ENCODE data around the gene EDIL3.
"Not testable (repeated sequence)": the region's sequence is repeated elsewhere in the genome, so short reads cannot be mapped to it uniquely, and the experiment has no call there.

DNA sequence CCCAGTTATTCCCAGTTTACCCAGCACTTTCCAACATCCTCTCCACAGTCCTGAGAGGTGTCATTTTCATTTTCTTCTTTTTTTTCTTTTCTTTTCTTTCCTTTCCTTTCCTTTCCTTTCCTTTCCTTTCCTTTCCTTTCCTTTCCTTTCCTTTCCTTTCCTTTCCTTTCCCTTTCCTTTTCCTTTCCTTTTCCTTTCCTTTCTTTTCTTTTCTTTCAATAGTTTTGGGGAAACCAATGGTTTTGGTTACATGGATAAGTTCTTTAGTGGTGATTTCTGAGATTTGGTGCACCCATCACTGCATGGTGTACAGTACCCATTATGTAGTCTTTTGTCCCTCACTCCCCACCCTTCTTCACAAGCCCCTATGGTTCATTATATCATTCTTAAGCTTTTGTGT lies 224.0 kb downstream of the EDIL3 start:
- not testable (repeated sequence) for TF ChIP-seq CHD2 (IDR thresholded peaks at IDR 0.05; ENCODE audit: low read depth, low read length); TCF7 (IDR thresholded peaks at IDR 0.05; ENCODE audit: low read depth); MAFK (conservative IDR thresholded peaks at IDR 0.05 in 1 of 2, IDR thresholded peaks at IDR 0.05 in 1 of 2; ENCODE audit: low read length in 2 of 2); ZZZ3 (CRISPR knock-in tag; IDR thresholded peaks at IDR 0.05; ENCODE audit: borderline replicate concordance); MTF2 (CRISPR knock-in tag; IDR thresholded peaks at IDR 0.05; ENCODE audit: borderline replicate concordance)
- TF ChIP-seq, protein P1, sequence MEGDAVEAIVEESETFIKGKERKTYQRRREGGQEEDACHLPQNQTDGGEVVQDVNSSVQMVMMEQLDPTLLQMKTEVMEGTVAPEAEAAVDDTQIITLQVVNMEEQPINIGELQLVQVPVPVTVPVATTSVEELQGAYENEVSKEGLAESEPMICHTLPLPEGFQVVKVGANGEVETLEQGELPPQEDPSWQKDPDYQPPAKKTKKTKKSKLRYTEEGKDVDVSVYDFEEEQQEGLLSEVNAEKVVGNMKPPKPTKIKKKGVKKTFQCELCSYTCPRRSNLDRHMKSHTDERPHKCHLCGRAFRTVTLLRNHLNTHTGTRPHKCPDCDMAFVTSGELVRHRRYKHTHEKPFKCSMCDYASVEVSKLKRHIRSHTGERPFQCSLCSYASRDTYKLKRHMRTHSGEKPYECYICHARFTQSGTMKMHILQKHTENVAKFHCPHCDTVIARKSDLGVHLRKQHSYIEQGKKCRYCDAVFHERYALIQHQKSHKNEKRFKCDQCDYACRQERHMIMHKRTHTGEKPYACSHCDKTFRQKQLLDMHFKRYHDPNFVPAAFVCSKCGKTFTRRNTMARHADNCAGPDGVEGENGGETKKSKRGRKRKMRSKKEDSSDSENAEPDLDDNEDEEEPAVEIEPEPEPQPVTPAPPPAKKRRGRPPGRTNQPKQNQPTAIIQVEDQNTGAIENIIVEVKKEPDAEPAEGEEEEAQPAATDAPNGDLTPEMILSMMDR (CRISPR knock-in tag; IDR thresholded peaks at IDR 0.05): not testable (repeated sequence)

Data from HepG2 (cell line).